Measurements from ENCODE around the gene PAPPA.

DNA sequence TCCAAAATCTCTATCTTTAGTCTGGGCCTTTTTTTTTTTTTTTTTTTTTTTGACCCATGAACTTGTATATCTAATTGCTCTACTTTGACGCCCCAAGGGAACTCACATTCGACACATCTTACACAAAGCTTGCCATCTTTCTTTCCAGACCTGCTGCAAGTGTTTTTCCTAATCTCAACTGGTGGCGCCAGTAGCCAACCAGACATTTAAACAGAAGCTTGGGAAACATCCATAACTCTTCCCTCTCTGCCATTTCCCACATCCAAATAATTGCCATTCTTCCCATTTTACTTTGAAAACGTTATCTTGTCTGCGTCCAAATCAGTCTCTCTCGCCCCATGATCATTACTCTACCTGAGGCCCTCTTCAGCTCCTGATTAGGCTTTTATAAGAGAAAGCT, 130.9 kb downstream of the PAPPA start:
- TF ChIP-seq CTCF (IDR thresholded peaks at IDR 0.05), result no peak
- TF ChIP-seq POLR2A (IDR thresholded peaks at IDR 0.05), result no peak
